Measurements from ENCODE around the gene MCTP1. TPM values are rescaled to one million over a fixed set of nuclear protein-coding genes. Genes with fewer than 3 reads are reported as not detected.

MCTP1 gene
- total RNA-seq, 4 donors from 2014 or later = 44.7 to 88.7 (median 74.3) TPM

GRCh38 chr5:95005811-95006210, 279.1 kb downstream of the MCTP1 start:
- no peak for TF ChIP-seq CTCF (IDR thresholded peaks at IDR 0.05; ENCODE audit: low read depth)

- no peak for TF ChIP-seq CTCF (IDR thresholded peaks at IDR 0.05; ENCODE audit: low read depth)
Measured at GRCh38 chr5:94998670-94999069, 286.2 kb downstream of the MCTP1 start.

DNA sequence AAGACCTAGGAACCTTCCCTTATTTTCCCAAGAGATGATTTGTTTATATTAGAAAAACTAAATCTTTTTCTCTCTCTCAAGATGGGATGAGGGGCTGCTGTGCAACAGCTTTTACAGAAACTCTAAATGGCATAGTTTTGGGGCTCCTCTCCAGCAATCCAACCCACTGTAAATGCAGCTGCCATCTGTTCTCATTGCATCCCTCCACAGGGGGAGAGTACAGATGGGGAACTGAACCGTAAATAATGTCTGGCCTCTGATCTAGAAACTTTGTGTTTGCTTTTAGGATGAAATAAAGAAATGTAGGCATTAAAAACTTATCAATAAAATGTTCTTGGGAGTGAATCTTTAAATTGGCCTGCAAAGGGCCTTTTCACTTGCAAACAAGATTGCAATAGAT, 291.4 kb downstream of the MCTP1 start:
- no peak for TF ChIP-seq CTCF (IDR thresholded peaks at IDR 0.05; ENCODE audit: low read depth)

DNA sequence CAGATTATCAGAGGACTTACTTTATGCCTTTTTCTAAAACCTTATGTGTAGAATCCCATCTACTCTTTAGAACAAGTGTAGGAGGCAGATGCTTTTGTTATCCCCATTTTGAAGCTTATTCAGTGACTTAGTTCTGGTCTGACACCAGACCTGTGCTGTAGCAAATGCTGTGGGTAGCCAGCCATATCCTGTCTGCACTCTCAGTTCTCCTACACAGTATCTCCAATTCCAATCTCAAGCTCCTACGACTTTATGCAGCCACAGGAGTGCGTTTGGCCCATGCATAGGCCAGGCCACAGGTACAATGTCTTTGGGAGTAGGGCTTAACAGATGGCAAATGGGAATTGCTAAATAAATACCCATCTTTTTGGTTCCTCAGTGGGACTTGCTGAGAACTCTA, 292.6 kb downstream of the MCTP1 start:
- TF ChIP-seq CTCF (IDR thresholded peaks at IDR 0.05; ENCODE audit: low read depth) = no peak

- no peak for TF ChIP-seq CTCF (IDR thresholded peaks at IDR 0.05; ENCODE audit: low read depth)
Measured at GRCh38 chr5:94983861-94984535, 300.9 kb downstream of the MCTP1 start.

DNA sequence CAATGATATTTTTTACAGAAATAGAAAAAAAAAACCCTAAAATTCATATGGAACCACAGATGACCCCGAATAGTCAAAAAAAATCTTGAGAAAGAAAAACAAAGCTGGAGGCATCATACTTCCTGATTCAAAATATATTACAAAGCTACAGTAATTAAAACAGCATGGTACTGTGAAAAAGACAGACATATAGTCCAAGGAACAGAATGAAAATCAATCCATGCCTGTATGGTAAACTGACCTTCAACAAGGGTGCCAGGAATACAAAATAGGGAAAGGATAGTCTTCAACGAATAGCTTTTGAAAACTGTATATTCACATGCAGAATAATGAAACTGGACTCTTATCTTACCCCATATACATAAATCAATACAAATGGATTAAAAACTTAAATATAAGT, 307.5 kb downstream of the MCTP1 start:
- no peak for TF ChIP-seq CTCF (IDR thresholded peaks at IDR 0.05; ENCODE audit: low read depth)

DNA sequence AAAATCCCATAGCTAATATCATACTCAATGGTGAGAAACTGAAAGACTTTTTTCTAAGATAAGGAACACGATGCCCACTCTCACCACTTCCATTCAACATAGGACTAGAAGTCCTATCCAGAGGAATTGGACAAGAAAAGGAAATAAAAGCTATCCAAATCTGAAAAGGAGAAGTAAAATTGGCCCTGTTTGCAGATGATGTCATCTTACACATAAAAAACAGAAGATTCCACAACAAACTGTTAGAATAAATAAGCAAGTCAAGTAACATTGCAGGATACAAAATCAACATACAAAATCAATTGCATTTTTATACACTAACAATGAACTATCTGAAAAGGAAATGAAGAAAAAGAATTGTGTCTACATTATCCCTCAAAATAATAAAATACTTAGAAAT, 308.0 kb downstream of the MCTP1 start:
- TF ChIP-seq CTCF (IDR thresholded peaks at IDR 0.05; ENCODE audit: low read depth) = no peak
